Thoracic aorta (tissue), 2 donors: Measurements from ENCODE around the gene COG5. TPM values are rescaled to one million over a fixed set of nuclear protein-coding genes. Genes with fewer than 3 reads are reported as not detected.

Experiments used
- total RNA-seq, 2 donors: library from RNA; depleted of rRNA; stranded (reverse); fragments of >200 nt; gene quantifications; one replicate each; pipeline versions ENCODE4 v1.1.0 to v1.2.3, GENCODE V29; 2016

The COG5 gene
- total RNA-seq, 2 donors from 2014 or later = 52.5 to 72.4 TPM

Other genes starting within 250 kb of the COG5 start
- not detected for gene GPR22, start 93.9 kb downstream of the COG5 start, total RNA-seq
- 10 to 100 TPM in 1 of 2 donors, 1 to 10 TPM in 1; 4.7 to 10.3 TPM for gene DUS4L, start 51 bp upstream of the COG5 start, total RNA-seq
- 100 to 1,000 TPM; 141 to 271 TPM for gene BCAP29, start 16.3 kb upstream of the COG5 start, total RNA-seq
- 1 to 10 TPM in 1 of 2 donors, under 1 TPM in 1; 0.81 to 1.5 TPM for gene SLC26A4, start 96.9 kb upstream of the COG5 start, total RNA-seq
- gene CBLL1, start 180.2 kb upstream of the COG5 start, total RNA-seq = 10 to 100 TPM; 20.2 to 21.9 TPM
- not detected for gene SLC26A3, start 239.3 kb upstream of the COG5 start, total RNA-seq